GM23338 (cell line): ENCODE data around the gene LIPH. TPM values are rescaled to one million over a fixed set of nuclear protein-coding genes. Genes with fewer than 3 reads are reported as not detected.
A peak's percentile ranks its signal among the peaks of the same experiment; 100 is the strongest.

ENCODE experiments used
- ATAC-seq: fragments of 200-7000 bp; cut with Tn5 transposase; 3 replicates; pipeline ENCODE4 v1.9.1; 2020
- DNase-seq: peaks from one replicate; pipeline ENCODE4 v3.0.0-alpha.2; 2015; ENCODE audit warnings: low spot score
- H2AFZ ChIP-seq: fragments of 200-600 bp; sonication (generic); 2 replicates; pipeline ENCODE4 v1.8.0; 2016; ENCODE audit warnings: antibody characterized with exemption, mild to moderate bottlenecking, moderate library complexity
- H3F3A ChIP-seq: fragments of 200-600 bp; sonication (generic); replicated peaks from 2 replicates; pipeline ENCODE4 v1.8.0; 2017; ENCODE audit warnings: antibody characterized with exemption, mixed run types, low read depth
- H3K27ac ChIP-seq: fragments of 200-600 bp; sonication (generic); 2 replicates; pipeline ENCODE4 v1.6.1; 2016; ENCODE audit warnings: low read depth
- H3K27me3 ChIP-seq: fragments of 200-600 bp; sonication (generic); 2 replicates; pipeline ENCODE4 v1.8.0; 2016; ENCODE audit warnings: mild to moderate bottlenecking, mixed run types, moderate library complexity; ENCODE audit not compliant: insufficient read depth
- H3K36me3 ChIP-seq: fragments of 200-600 bp; sonication (generic); 2 replicates; pipeline ENCODE4 v1.8.0; 2016; ENCODE audit warnings: mild to moderate bottlenecking; ENCODE audit not compliant: insufficient read depth
- H3K4me1 ChIP-seq: fragments of 200-600 bp; sonication (generic); 2 replicates; pipeline ENCODE4 v1.8.0; 2016; ENCODE audit warnings: mild to moderate bottlenecking, moderate library complexity; ENCODE audit not compliant: insufficient read depth
- H3K4me2 ChIP-seq: fragments of 200-600 bp; sonication (generic); 2 replicates; pipeline ENCODE4 v1.7.1; 2017; ENCODE audit warnings: mixed run types
- H3K4me3 ChIP-seq: fragments of 200-600 bp; sonication (generic); 2 replicates; pipeline ENCODE4 v1.6.1; 2016; ENCODE audit warnings: mixed run types
- H3K79me2 ChIP-seq: fragments of 200-600 bp; sonication (generic); replicated peaks from 2 replicates; pipeline ENCODE4 v1.8.0; 2017; ENCODE audit warnings: mild to moderate bottlenecking; ENCODE audit not compliant: insufficient read depth
- H3K9me2 ChIP-seq: fragments of 200-600 bp; sonication (generic); 2 replicates; pipeline ENCODE4 v1.8.0; 2017; ENCODE audit not compliant: insufficient read depth
- H4K20me1 ChIP-seq: fragments of 200-600 bp; sonication (generic); replicated peaks from 2 replicates; pipeline ENCODE4 v1.8.0; 2017; ENCODE audit warnings: mild to moderate bottlenecking; ENCODE audit not compliant: insufficient read depth
- H3K27ac Mint-ChIP-seq: 2 replicates; pipeline ENCODE4 v1.8.0; 2020; ENCODE audit warnings: inconsistent platforms, mild to moderate bottlenecking, moderate library complexity, mixed read lengths
- H3K27me3 Mint-ChIP-seq: 3 replicates; pipeline ENCODE4 v1.8.0; 2022; ENCODE audit warnings: low read depth, mild to moderate bottlenecking, moderate library complexity, mixed read lengths, inconsistent platforms; ENCODE audit not compliant: insufficient read depth, poor library complexity
- H3K36me3 Mint-ChIP-seq: 3 replicates; pipeline ENCODE4 v1.8.0; 2021; ENCODE audit warnings: low read depth, mild to moderate bottlenecking, inconsistent platforms, moderate library complexity, mixed read lengths
- H3K4me1 Mint-ChIP-seq: 3 replicates; pipeline ENCODE4 v1.8.0; 2020; ENCODE audit warnings: mild to moderate bottlenecking, inconsistent platforms, mixed read lengths
- H3K4me3 Mint-ChIP-seq: 3 replicates; pipeline ENCODE4 v1.8.0; 2021; ENCODE audit warnings: moderate library complexity, mild to moderate bottlenecking, inconsistent platforms, mixed read lengths
- H3K9me3 Mint-ChIP-seq: 3 replicates; pipeline ENCODE4 v1.8.0; 2020; ENCODE audit warnings: moderate library complexity, mild to moderate bottlenecking, inconsistent platforms, mixed read lengths
- ETS1 ChIP-seq: IDR thresholded peaks from 2 replicates; pipeline ENCODE4 v1.6.1; 2016; ENCODE audit warnings: antibody characterized with exemption
- EZH2 ChIP-seq: fragments of 200-600 bp; sonication (generic); IDR thresholded peaks from one replicate; pipeline ENCODE4 v1.8.0; 2017; ENCODE audit warnings: antibody characterized with exemption, mild to moderate bottlenecking, low read depth; ENCODE audit not compliant: unreplicated experiment
- EZH2phosphoT487 ChIP-seq: fragments of 200-600 bp; sonication (generic); IDR thresholded peaks from one replicate; pipeline ENCODE4 v1.8.1; 2018; ENCODE audit warnings: antibody characterized with exemption; ENCODE audit not compliant: unreplicated experiment
- STAT1 ChIP-seq: IDR thresholded peaks from one replicate; pipeline ENCODE4 v1.6.1; 2016; ENCODE audit warnings: antibody characterized with exemption; ENCODE audit not compliant: unreplicated experiment
- ZNF114 ChIP-seq: fragments of 250-450 bp; sonication (Bioruptor Pico); IDR thresholded peaks from 2 replicates; pipeline ENCODE4 v1.5.0; 2020; ENCODE audit warnings: mild to moderate bottlenecking, moderate library complexity
- ZNF331 ChIP-seq: fragments of 250-450 bp; sonication (Bioruptor Pico); IDR thresholded peaks from 2 replicates; pipeline ENCODE4 v1.5.0; 2020; ENCODE audit warnings: low read depth, mild to moderate bottlenecking, moderate library complexity
- polyA plus RNA-seq: library from polyadenylated mRNA; unstranded; fragments of >200 nt; fragmentation: Nextera tagmentation; extraction: Ambion mirVana; gene quantifications from 2 replicates; pipeline ENCODE4 v1.2.1, GENCODE V29; 2016
- total RNA-seq: library from RNA; depleted of rRNA; stranded (reverse); fragments of >200 nt; shearing (Covaris generic); gene quantifications from 2 replicates; pipeline ENCODE4 v1.2.3, GENCODE V29; 2014
- TF ChIP-seq, protein P1 (sequence below), 2 experiments: fragments of 200-600 bp in 1 of 2; sonication (generic) in 1 of 2; conservative IDR thresholded peaks; 2 replicates each; pipeline versions ENCODE4 v1.5.1 to v1.6.1; 2016 to 2017; ENCODE audit warnings: antibody characterized with exemption in 2 of 2, low read depth in 2 of 2, mild to moderate bottlenecking in 2 of 2, moderate library complexity in 1 of 2
- TF ChIP-seq, protein P2 (sequence below): IDR thresholded peaks from one replicate; pipeline ENCODE4 v1.6.1; 2018; ENCODE audit warnings: antibody characterized with exemption; ENCODE audit not compliant: unreplicated experiment

LIPH gene
- total and polyA plus RNA-seq, 2 experiments from 2014 or later = 0.03 to 0.16 TPM

DNA sequence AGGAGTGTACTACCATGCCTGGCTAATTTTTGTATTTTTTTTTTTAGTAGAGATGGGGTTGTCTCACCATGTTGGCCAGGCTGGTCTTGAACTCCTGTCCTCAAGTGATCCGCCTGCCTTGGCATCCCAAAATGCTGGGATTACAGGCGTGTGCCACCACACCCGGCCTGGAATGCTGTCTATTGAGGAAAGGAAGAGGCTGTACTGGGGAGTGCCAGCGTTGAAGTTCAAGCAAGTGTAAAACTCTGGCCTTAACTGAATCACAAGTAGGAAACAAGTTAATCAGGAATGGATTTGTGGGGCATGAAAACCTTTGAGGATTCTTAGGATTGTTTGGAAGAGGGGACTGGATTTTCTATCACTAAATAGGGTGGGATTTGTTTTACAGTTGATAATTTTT, 32.3 kb upstream of the LIPH start:
- no peak for ATAC-seq
- H3K4me3 Mint-ChIP-seq = peak overlapping the region; percentile 90
- no peak for DNase-seq
- Histone ChIP-seq H3K4me1 (peaks cover 33% of the 10 kb centered on the region), H3K27me3 (no peaks in the 10 kb centered on the region), H2AFZ (no peak overlapping the region), H3K27ac (peak overlapping the region; percentile 98), H3F3A (peaks cover 22% of the 10 kb centered on the region), H3K4me2 (peak overlapping the region; percentile 75), H3K9me2 (no peaks in the 10 kb centered on the region), H3K36me3 (no peaks in the 10 kb centered on the region), H4K20me1 (peaks cover 23% of the 10 kb centered on the region), H3K79me2 (peaks cover 68% of the 10 kb centered on the region), H3K4me3 (peak overlapping the region; percentile 61)
- no peak for TF ChIP-seq ZNF114 (CRISPR knock-in tag)
- no peak for TF ChIP-seq EZH2phosphoT487
- no peak for TF ChIP-seq ZNF331
- TF ChIP-seq, protein P1, sequence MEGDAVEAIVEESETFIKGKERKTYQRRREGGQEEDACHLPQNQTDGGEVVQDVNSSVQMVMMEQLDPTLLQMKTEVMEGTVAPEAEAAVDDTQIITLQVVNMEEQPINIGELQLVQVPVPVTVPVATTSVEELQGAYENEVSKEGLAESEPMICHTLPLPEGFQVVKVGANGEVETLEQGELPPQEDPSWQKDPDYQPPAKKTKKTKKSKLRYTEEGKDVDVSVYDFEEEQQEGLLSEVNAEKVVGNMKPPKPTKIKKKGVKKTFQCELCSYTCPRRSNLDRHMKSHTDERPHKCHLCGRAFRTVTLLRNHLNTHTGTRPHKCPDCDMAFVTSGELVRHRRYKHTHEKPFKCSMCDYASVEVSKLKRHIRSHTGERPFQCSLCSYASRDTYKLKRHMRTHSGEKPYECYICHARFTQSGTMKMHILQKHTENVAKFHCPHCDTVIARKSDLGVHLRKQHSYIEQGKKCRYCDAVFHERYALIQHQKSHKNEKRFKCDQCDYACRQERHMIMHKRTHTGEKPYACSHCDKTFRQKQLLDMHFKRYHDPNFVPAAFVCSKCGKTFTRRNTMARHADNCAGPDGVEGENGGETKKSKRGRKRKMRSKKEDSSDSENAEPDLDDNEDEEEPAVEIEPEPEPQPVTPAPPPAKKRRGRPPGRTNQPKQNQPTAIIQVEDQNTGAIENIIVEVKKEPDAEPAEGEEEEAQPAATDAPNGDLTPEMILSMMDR (conservative IDR thresholded peaks at IDR 0.05; ENCODE audit: low read depth in 2 of 2) = no peak
- TF ChIP-seq ETS1 = no peak
- H3K4me1 Mint-ChIP-seq = peaks cover 40% of the 10 kb centered on the region
- peaks cover 10% of the 10 kb centered on the region for H3K36me3 Mint-ChIP-seq
- peaks cover 18% of the 10 kb centered on the region for H3K27me3 Mint-ChIP-seq
- peaks cover 6% of the 10 kb centered on the region; the same call in 2 of the 3 replicates for H3K9me3 Mint-ChIP-seq
- peak overlapping the region; percentile 98 for H3K27ac Mint-ChIP-seq

DNA sequence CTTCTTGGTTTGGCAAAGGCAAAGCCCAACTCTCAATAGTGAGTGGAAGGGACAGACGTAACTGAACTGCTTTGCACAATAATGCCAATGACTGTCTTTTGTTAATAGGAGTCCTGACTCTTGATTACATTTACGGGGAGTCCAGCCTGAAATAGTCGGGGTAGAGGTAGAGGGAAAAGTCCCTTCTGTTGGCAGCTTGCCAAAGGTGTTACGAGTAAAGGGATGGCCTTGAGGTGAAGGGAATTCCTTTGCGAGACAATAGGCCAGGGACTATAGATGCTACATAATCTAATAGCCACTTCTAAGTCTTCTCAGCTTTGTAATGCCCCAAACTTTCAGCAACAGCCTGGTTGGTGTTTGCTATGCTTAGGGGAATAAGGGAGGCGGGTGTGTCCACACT, 31.5 kb upstream of the LIPH start:
- no peak for TF ChIP-seq EZH2
- DNase-seq (peak; percentile 64), ATAC-seq (no peak)
- Mint-ChIP-seq H3K4me3 (peak overlapping the region; percentile 89), H3K9me3 (peaks cover 6% of the 10 kb centered on the region; the same call in 2 of the 3 replicates), H3K36me3 (peaks cover 10% of the 10 kb centered on the region), H3K27me3 (peaks cover 18% of the 10 kb centered on the region), H3K4me1 (peaks cover 40% of the 10 kb centered on the region), H3K27ac (peak overlapping the region; percentile 98)
- H3K36me3 ChIP-seq = no peaks in the 10 kb centered on the region
- peaks cover 30% of the 10 kb centered on the region for H3K4me1 ChIP-seq
- no peaks in the 10 kb centered on the region for H3K9me2 ChIP-seq
- H3K27me3 ChIP-seq = no peaks in the 10 kb centered on the region
- H3K79me2 ChIP-seq = peaks cover 61% of the 10 kb centered on the region
- H3K4me2 ChIP-seq = peak overlapping the region; percentile 75
- peaks cover 22% of the 10 kb centered on the region for H3F3A ChIP-seq
- H2AFZ ChIP-seq = no peak overlapping the region
- H4K20me1 ChIP-seq = peaks cover 16% of the 10 kb centered on the region
- peak overlapping the region; percentile 93 for H3K27ac ChIP-seq
- H3K4me3 ChIP-seq = peak overlapping the region; percentile 59

DNA sequence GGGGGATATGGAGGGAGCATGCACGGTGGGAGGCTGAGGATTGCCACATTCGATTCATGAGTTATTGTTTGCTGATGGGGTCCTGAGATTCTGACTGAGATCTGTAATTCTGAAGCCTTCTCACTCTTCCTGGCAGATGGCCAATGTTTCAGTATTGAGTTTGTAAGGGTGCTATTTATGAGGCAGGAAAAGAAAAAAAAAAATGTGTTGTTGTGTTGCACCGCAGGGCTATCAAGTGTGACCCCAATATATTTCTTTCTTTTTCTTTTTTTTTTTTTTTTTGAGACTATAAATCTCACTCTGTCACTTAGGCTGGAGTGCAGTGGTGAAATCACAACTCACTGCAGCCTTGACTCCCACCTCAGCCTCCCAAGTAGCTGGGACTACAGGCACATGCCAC, 30.5 kb upstream of the LIPH start:
- Histone ChIP-seq H3K36me3 (no peaks in the 10 kb centered on the region), H3K9me2 (no peaks in the 10 kb centered on the region), H3K79me2 (peaks cover 50% of the 10 kb centered on the region), H3K4me3 (peak overlapping the region; percentile 59), H3K4me2 (peak overlapping the region; percentile 75), H4K20me1 (peaks cover 7% of the 10 kb centered on the region), H3K27ac (peak overlapping the region; percentile 93), H2AFZ (no peak overlapping the region), H3K4me1 (peaks cover 23% of the 10 kb centered on the region), H3F3A (peaks cover 22% of the 10 kb centered on the region), H3K27me3 (no peaks in the 10 kb centered on the region)
- Mint-ChIP-seq H3K9me3 (peaks cover 6% of the 10 kb centered on the region; the same call in 2 of the 3 replicates), H3K4me1 (peaks cover 34% of the 10 kb centered on the region), H3K27me3 (peaks cover 18% of the 10 kb centered on the region), H3K4me3 (peak overlapping the region; percentile 89), H3K27ac (peak overlapping the region; percentile 98), H3K36me3 (peaks cover 10% of the 10 kb centered on the region)
- no peak for DNase-seq
- no peak for ATAC-seq
- TF ChIP-seq, protein P2, sequence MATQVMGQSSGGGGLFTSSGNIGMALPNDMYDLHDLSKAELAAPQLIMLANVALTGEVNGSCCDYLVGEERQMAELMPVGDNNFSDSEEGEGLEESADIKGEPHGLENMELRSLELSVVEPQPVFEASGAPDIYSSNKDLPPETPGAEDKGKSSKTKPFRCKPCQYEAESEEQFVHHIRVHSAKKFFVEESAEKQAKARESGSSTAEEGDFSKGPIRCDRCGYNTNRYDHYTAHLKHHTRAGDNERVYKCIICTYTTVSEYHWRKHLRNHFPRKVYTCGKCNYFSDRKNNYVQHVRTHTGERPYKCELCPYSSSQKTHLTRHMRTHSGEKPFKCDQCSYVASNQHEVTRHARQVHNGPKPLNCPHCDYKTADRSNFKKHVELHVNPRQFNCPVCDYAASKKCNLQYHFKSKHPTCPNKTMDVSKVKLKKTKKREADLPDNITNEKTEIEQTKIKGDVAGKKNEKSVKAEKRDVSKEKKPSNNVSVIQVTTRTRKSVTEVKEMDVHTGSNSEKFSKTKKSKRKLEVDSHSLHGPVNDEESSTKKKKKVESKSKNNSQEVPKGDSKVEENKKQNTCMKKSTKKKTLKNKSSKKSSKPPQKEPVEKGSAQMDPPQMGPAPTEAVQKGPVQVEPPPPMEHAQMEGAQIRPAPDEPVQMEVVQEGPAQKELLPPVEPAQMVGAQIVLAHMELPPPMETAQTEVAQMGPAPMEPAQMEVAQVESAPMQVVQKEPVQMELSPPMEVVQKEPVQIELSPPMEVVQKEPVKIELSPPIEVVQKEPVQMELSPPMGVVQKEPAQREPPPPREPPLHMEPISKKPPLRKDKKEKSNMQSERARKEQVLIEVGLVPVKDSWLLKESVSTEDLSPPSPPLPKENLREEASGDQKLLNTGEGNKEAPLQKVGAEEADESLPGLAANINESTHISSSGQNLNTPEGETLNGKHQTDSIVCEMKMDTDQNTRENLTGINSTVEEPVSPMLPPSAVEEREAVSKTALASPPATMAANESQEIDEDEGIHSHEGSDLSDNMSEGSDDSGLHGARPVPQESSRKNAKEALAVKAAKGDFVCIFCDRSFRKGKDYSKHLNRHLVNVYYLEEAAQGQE = no peak
- TF ChIP-seq ETS1 (no peak), STAT1 (no peak), ZNF331 (no peak)
